HepG2 (cell line): Measurements from ENCODE around the gene NCOA4. TPM values are rescaled to one million over a fixed set of nuclear protein-coding genes. Genes with fewer than 3 reads are reported as not detected.

Source experiments
- ATAC-seq: fragments of 200-7000 bp; cut with Tn5 transposase; 3 replicates; pipeline ENCODE4 v1.9.1; 2020; ENCODE audit warnings: mild to moderate bottlenecking, moderate library complexity
- BruUV-seq: library from RNA; stranded (reverse); fragments of 400-500 nt; replicated peaks from 2 replicates; lab custom pipeline; 2021; lab: Mats Ljungman, UMichigan
- CTCF ChIA-PET: fragments of 300-600 bp; formaldehyde crosslinking; extraction: SDS; loops from one replicate; lab custom pipeline; 2021; ENCODE audit warnings: low total read pairs, inconsistent platforms, low intra/inter-chr PET ratio; lab: Yijun Ruan, JAX
- POLR2A ChIA-PET: fragments of 350-600 bp; sonication (Branson Sonifier 250); formaldehyde crosslinking; loops from one replicate; lab custom pipeline; 2020; ENCODE audit warnings: antibody characterized with exemption, inconsistent platforms; lab: Yijun Ruan, JAX
- DNase-seq: peaks from one replicate; pipeline ENCODE4 v3.0.0-alpha.2; 2015; ENCODE audit warnings: low spot score
- FAIRE-seq: peaks from 3 replicates; lab custom pipeline; 2011; peaks lifted over from hg19 to GRCh38; lab: Jason Lieb, UNC
- H2AFZ ChIP-seq: one replicate; pipeline ENCODE4 v1.6.1; 2011; ENCODE audit warnings: low read length, inconsistent platforms
- H3K27ac ChIP-seq: fragments of 300-600 bp; 3 replicates; pipeline ENCODE4 v1.8.0; 2011; ENCODE audit warnings: mixed run types, mild to moderate bottlenecking, mixed read lengths, low read length, inconsistent platforms; ENCODE audit not compliant: insufficient read depth; ENCODE audit errors: extremely low read length
- H3K27me3 ChIP-seq, 2 experiments: fragments of 200-600 bp in 1 of 2; 2 replicates in 1 of 2; 3 replicates in 1 of 2; pipeline versions ENCODE4 v1.6.0 to v1.8.0; 2011; ENCODE audit warnings: low read length in 2 of 2, mild to moderate bottlenecking in 2 of 2, moderate library complexity in 2 of 2, inconsistent platforms in 1 of 2; ENCODE audit not compliant: insufficient read depth in 2 of 2, control insufficient read depth in 1 of 2
- H3K36me3 ChIP-seq, 2 experiments: fragments of 200-600 bp in 1 of 2; replicated peaks in 1 of 2; 2 replicates in 1 of 2; 3 replicates in 1 of 2; pipeline versions ENCODE4 v1.5.1 to v1.8.0; 2011; ENCODE audit warnings: low read length in 2 of 2, inconsistent platforms in 1 of 2; ENCODE audit not compliant: insufficient read depth in 2 of 2, control insufficient read depth in 1 of 2
- H3K4me1 ChIP-seq: 2 replicates; pipeline ENCODE4 v1.5.1; 2012; ENCODE audit warnings: low read length, inconsistent platforms; ENCODE audit not compliant: insufficient read depth
- H3K4me2 ChIP-seq: 2 replicates; pipeline ENCODE4 v1.6.0; 2011; ENCODE audit warnings: low read depth, low read length, inconsistent platforms
- H3K4me3 ChIP-seq, 3 experiments: fragments of 200-600 bp in 1 of 3; sonication (generic), shearing (Covaris generic) in 1 of 3; replicated peaks in 1 of 3; 2 replicates each; pipeline ENCODE4 v1.5.1; 2011 to 2016; ENCODE audit warnings: low read length in 3 of 3, inconsistent platforms in 2 of 3, low read depth in 2 of 3, mild to moderate bottlenecking in 2 of 3, control low read depth in 1 of 3, mixed read lengths in 1 of 3; ENCODE audit not compliant: insufficient read depth in 1 of 3
- H3K79me2 ChIP-seq: one replicate; pipeline ENCODE4 v1.6.1; 2011; ENCODE audit warnings: low read length, inconsistent platforms; ENCODE audit not compliant: insufficient read depth
- H3K9ac ChIP-seq: 2 replicates; pipeline ENCODE4 v1.6.0; 2011; ENCODE audit warnings: mild to moderate bottlenecking, low read depth, low read length, inconsistent platforms; ENCODE audit not compliant: insufficient read depth
- H3K9me3 ChIP-seq: 2 replicates; pipeline ENCODE4 v1.5.1; 2012; ENCODE audit warnings: mild to moderate bottlenecking, low read length
- H4K20me1 ChIP-seq: 2 replicates; pipeline ENCODE4 v1.6.0; 2011; ENCODE audit warnings: inconsistent platforms, mild to moderate bottlenecking, low read length, moderate library complexity; ENCODE audit not compliant: insufficient read depth
- CEBPG ChIP-seq: IDR thresholded peaks from 2 replicates; pipeline ENCODE4 v1.6.1; 2016
- GATAD2A ChIP-seq: IDR thresholded peaks from 2 replicates; pipeline ENCODE4 v1.6.1; 2016
- LBX2 ChIP-seq: sonication (generic); formaldehyde crosslinking; IDR thresholded peaks from 2 replicates; pipeline ENCODE4 v1.5.0; 2020; ENCODE audit warnings: missing genetic modification reagents, mild to moderate bottlenecking, borderline replicate concordance
- STAG1 ChIP-seq: sonication (generic); formaldehyde crosslinking; IDR thresholded peaks from 2 replicates; pipeline ENCODE4 v1.4.0; 2020; ENCODE audit warnings: missing genetic modification reagents
- TRAFD1 ChIP-seq: sonication (generic); formaldehyde crosslinking; IDR thresholded peaks from 2 replicates; pipeline ENCODE4 v1.5.1; 2020; ENCODE audit warnings: missing genetic modification reagents, mild to moderate bottlenecking, borderline replicate concordance
- ZIK1 ChIP-seq: sonication (generic); formaldehyde crosslinking; IDR thresholded peaks from 2 replicates; pipeline ENCODE4 v1.5.0; 2020; ENCODE audit warnings: mild to moderate bottlenecking, low read depth, missing genetic modification reagents, borderline replicate concordance
- ZNF292 ChIP-seq: sonication (generic); formaldehyde crosslinking; IDR thresholded peaks from 2 replicates; pipeline ENCODE4 v1.8.1; 2022; ENCODE audit warnings: mild to moderate bottlenecking, low read depth, missing genetic modification reagents, borderline replicate concordance
- WGBS: methylation state at CpG from one replicate; pipeline ENCODE4 v1.1.6; 2017; ENCODE audit warnings: low lambda C conversion rate; 5-methylcytosine and 5-hydroxymethylcytosine counted together
- in situ Hi-C: cut with HindIII; loops from 2 replicates; pipeline ENCODE4 v1.10.0; 2017; ENCODE audit warnings: low pct_unique_long_range_greater_than_20kb; ENCODE audit not compliant: extremely low pct_ligation_motif_present
- intact Hi-C: fragments of 100-400 bp; cut with micrococcal nuclease; formaldehyde crosslinking; loops from one replicate; pipeline ENCODE4 v1.10.0; 2022; ENCODE audit not compliant: unreplicated experiment
- polyA plus RNA-seq, 8 experiments: library from polyadenylated mRNA; depleted of rRNA in 3 of 8; stranded (reverse) in 7 of 8; unstranded in 1 of 8; fragments of >200 nt; fragmentation: Illumina TruSeq in 4 of 8; extraction: Trizol in 4 of 8; gene quantifications; 2 replicates each; pipeline versions ENCODE4 v1.2.1 to v1.2.3, GENCODE V29; 2011 to 2016; ENCODE audit warnings: low read depth in 4 of 8, missing spikeins in 1 of 8, mixed read lengths in 1 of 8; ENCODE audit not compliant: insufficient read depth in 1 of 8
- total RNA-seq, 5 experiments: library from RNA; depleted of rRNA; stranded (reverse); fragments of >200 nt; fragmentation: Illumina TruSeq; extraction: Trizol; gene quantifications; 2 replicates each; pipeline ENCODE4 v1.2.3, GENCODE V29; 2016; ENCODE audit warnings: low read depth in 1 of 5
- TF ChIP-seq, protein P1 (sequence below): sonication (generic); formaldehyde crosslinking; IDR thresholded peaks from 2 replicates; pipeline ENCODE4 v1.5.0; 2020; ENCODE audit warnings: missing genetic modification reagents

NCOA4 gene
- total and polyA plus RNA-seq, 2 of the 13 experiments (the other 11 are each of a cell fraction or from before 2014, with no cell fraction given), result 306 to 400 TPM

DNA sequence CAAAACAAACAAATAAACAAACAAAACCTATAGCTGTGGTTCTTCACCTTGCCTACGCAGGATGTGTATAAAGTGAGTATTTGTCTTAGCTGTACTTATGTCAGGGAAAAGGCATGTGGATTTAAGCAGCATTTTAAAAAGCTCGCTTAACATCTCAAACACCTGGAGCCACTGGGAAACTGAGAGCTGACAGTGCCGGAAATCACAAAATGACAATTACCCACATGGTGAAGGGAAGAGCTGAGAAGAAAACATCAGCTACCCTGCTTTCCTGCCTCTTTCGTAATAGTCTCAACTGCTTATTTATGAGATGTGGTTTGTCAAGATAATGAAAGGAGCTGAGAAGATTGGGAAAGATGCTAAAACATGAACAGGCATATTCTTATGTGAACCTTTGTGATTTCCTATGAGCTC lies 46.7 kb upstream of the NCOA4 start:
- in situ Hi-C loops, result no loop called here
- BruUV-seq, result no TSS peak
- DNase-seq (no peak), FAIRE-seq (no peak), ATAC-seq (no peak)
- ChIA-PET CTCF (no interaction called here), POLR2A (no interaction called here)
- Histone ChIP-seq H3K36me3 (no peaks in the 10 kb centered on the region), H2AFZ (peak overlapping the region; percentile 42), H3K4me1 (peaks cover 47% of the 10 kb centered on the region), H4K20me1 (no peaks in the 10 kb centered on the region), H3K79me2 (no peaks in the 10 kb centered on the region), H3K4me2 (peak overlapping the region; percentile 64), H3K27ac (no peak overlapping the region), H3K27me3 (no peaks in the 10 kb centered on the region; a peak in 1 of 5 replicates), H3K9ac (no peak overlapping the region), H3K9me3 (0 out of 2 replicates have a peak, but pooled peaks cover 7% of the 10 kb centered on the region), H3K4me3 (no peak overlapping the region)
- no peak for TF ChIP-seq STAG1 (CRISPR knock-in tag)
- TF ChIP-seq, protein P1, sequence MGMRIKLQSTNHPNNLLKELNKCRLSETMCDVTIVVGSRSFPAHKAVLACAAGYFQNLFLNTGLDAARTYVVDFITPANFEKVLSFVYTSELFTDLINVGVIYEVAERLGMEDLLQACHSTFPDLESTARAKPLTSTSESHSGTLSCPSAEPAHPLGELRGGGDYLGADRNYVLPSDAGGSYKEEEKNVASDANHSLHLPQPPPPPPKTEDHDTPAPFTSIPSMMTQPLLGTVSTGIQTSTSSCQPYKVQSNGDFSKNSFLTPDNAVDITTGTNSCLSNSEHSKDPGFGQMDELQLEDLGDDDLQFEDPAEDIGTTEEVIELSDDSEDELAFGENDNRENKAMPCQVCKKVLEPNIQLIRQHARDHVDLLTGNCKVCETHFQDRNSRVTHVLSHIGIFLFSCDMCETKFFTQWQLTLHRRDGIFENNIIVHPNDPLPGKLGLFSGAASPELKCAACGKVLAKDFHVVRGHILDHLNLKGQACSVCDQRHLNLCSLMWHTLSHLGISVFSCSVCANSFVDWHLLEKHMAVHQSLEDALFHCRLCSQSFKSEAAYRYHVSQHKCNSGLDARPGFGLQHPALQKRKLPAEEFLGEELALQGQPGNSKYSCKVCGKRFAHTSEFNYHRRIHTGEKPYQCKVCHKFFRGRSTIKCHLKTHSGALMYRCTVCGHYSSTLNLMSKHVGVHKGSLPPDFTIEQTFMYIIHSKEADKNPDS, result no peak
- no peak for TF ChIP-seq TRAFD1 (CRISPR knock-in tag)
- TF ChIP-seq ZIK1, result no peak
- TF ChIP-seq LBX2 (CRISPR knock-in tag), result no peak
- 0 out of 2 replicates have a peak, but pooled peaks have one; percentile 53 for TF ChIP-seq ZNF292 (CRISPR knock-in tag)
- TF ChIP-seq CEBPG (CRISPR knock-in tag), result 0 out of 2 replicates have a peak, but pooled peaks have one; percentile 12
- TF ChIP-seq GATAD2A (CRISPR knock-in tag), result no peak
- 29% methylated on average over 4 of the region's 4 CpGs for WGBS
- intact Hi-C loops, result no loop called here
